GM10266 (cell line): ENCODE measurements around the gene ZNF444.

ENCODE experiments used
- DNase-seq: peaks from one replicate; pipeline ENCODE4 v3.0.0; 2012; ENCODE audit errors: extremely low spot score
- CTCF ChIP-seq: IDR thresholded peaks from 2 replicates; pipeline ENCODE4 v1.5.1; 2012; ENCODE audit warnings: mild to moderate bottlenecking, low read depth; ENCODE audit not compliant: control insufficient read depth, insufficient read depth; ENCODE audit errors: missing control alignments

Gene ZNF444

GRCh38 chr19:56109226-56109625 is 31.9 kb upstream of the ZNF444 start:
- no peak for TF ChIP-seq CTCF
- DNase-seq, result peak; percentile 51

GRCh38 chr19:56110515-56111448 is 30.3 kb upstream of the ZNF444 start:
- no peak for DNase-seq
- no peak for TF ChIP-seq CTCF

GRCh38 chr19:56111601-56112312 is 29.3 kb upstream of the ZNF444 start:
- peak; percentile 62 for DNase-seq
- no peak for TF ChIP-seq CTCF

- peak; percentile 30 for DNase-seq
- TF ChIP-seq CTCF, result no peak
Observed at GRCh38 chr19:56112313-56112709, 28.8 kb upstream of the ZNF444 start.

- no peak for TF ChIP-seq CTCF
- DNase-seq, result peak; percentile 27
Observed at GRCh38 chr19:56113074-56113632, 27.9 kb upstream of the ZNF444 start.

- no peak for TF ChIP-seq CTCF
- no peak for DNase-seq
Observed at GRCh38 chr19:56114051-56114777, 26.9 kb upstream of the ZNF444 start.
